Jurkat, Clone E6-1 (cell line): ENCODE data around the gene SLC29A3.

ENCODE experiments used
- DNase-seq: peaks from one replicate; pipeline ENCODE4 v3.0.0-alpha.2; 2011; ENCODE audit warnings: low read depth, low spot score
- H3K4me3 ChIP-seq: 2 replicates; pipeline ENCODE4 v1.5.1; 2011; ENCODE audit warnings: mild to moderate bottlenecking, low read length, control low read depth, moderate library complexity

SLC29A3 gene

DNA sequence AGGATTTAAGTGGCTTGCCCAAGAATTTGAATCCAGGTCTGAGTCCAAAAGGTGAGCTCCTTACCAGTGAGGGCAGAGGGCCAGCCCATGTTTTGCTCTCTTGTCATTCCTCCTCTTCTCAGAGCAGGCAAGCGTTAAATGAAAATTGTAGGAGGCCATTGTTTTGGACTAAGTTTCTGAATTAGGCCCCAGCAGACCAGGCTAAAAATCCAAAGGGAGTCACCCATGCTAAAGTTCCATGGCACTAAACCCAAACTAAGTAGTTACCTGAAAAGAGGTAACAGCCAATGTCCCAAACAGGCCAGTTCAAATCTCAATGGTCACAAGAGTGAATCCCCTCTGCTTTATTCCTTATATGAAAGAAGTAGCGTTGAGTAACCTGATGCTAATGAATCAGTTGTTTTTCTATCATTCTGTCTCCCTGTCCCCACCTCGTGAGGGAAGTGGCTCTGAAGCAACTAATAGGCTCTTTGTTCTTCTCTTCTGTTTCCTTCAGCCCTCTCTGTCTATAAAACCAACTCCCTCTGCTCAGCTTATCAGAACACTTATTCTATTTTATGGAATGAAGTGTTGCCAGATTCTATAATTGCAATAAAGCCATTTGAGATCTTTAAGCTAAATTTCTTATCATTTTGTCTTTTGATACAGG lies 60.2 kb downstream of the SLC29A3 start:
- H3K4me3 ChIP-seq: no peak overlapping the region
- no peak for DNase-seq

DNA sequence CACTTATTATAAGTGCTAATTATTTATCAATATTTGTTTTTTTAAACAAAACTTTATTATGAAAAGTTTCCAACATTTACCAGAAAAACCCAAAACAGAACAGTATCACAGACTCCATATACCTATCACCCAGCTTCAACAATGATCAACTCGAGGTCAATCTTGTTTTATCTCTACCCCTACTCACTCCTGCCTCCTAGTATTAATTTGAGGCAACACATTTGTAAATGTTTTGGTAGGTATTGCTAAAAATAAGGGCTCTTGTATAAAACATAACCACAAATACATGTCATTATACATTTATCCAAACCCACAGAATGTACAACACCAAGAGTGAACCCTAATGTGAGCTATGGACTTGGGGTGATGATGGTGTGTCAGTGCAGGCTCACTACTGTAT lies 61.8 kb downstream of the SLC29A3 start:
- no peak overlapping the region for H3K4me3 ChIP-seq
- no peak for DNase-seq

- H3K4me3 ChIP-seq: no peak overlapping the region
- no peak for DNase-seq
These were observed 62.6 kb downstream of the SLC29A3 start for GRCh38 chr10:71381611-71382010.

DNA sequence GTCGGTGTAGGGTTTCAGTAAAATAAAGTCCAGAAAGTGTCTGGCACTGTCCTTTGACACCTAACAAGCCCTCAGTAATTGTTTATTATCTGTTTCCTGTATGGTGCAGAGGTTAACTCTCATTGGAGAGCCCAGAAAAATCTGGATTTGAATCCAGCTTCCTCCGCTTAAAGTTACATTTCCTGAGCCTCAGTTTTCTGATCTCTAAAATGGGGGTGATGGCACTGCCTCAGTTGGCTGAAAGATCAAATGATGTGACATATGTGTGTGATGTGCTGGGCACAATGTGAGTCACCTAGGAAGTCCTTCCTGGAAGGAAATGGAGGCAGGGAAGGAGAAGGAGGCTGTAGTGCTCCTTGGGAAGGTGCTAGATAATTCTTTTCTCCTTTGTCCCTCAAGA lies 63.0 kb downstream of the SLC29A3 start:
- no peak for DNase-seq
- H3K4me3 ChIP-seq: no peak overlapping the region

DNA sequence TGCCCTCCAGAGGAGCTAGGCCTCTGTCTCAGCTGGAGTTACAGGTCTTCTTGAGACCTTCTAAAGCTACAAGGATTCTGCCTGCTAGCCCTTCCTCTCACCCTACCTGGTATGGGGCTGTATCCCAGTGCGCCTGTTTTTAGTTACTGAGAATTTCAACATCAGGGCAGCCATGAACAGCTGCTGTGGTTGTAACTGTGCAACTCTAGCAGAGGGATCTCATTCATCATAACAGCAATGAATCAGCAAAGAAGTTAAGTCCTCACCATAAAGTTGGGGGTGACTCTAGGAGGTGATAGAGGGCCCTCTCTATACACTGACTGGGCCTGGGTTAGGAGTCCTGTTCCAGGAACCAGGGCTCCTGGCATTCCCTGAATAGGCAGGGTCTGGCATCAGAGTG lies 63.7 kb downstream of the SLC29A3 start:
- H3K4me3 ChIP-seq: no peak overlapping the region
- no peak for DNase-seq

GRCh38 chr10:71383972-71384687 lies 65.1 kb downstream of the SLC29A3 start:
- peak; percentile 28 for DNase-seq
- no peak overlapping the region for H3K4me3 ChIP-seq

- DNase-seq: no peak
- no peak overlapping the region for H3K4me3 ChIP-seq
These were observed 69.1 kb downstream of the SLC29A3 start for GRCh38 chr10:71388171-71388570.

GRCh38 chr10:71388583-71389310 lies 69.7 kb downstream of the SLC29A3 start:
- DNase-seq: no peak
- no peak overlapping the region for H3K4me3 ChIP-seq

DNA sequence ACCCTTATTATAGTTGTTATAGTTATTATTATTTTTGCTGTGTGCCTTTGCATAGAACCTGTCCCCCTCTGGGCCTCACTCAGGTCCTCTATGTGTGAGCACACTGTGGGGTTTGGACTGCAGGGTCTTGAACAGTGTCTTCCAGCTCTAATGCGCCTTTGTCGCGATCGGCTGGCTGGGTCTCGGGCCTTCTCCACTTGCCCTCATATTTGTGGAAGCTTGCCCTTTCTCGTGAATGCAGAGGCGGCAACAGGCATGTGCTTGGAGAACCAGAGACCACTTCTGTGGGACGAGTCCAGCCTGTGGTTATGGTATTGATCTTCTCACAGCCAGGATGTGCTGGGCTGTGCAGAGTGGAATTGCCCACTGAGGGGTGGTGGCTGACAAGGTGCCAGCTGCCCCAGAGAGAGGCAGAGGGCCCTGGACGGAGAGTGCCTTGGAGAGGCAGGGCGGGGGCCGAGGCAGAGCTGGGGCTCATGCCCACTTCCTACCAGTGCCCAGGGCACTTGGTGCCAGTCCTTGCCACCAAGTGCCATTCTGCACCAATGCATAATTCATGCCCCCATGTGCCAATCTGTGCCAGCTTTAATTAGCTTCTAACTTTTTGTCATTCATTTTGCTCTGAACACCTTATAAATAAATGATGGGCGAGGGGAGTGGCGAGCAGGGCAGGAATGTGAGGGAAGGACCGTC lies 70.9 kb downstream of the SLC29A3 start:
- H3K4me3 ChIP-seq: no peak overlapping the region; the same call in 1 of the 2 replicates
- DNase-seq: no peak

GRCh38 chr10:71390461-71390835 lies 71.4 kb downstream of the SLC29A3 start:
- no peak for DNase-seq

DNA sequence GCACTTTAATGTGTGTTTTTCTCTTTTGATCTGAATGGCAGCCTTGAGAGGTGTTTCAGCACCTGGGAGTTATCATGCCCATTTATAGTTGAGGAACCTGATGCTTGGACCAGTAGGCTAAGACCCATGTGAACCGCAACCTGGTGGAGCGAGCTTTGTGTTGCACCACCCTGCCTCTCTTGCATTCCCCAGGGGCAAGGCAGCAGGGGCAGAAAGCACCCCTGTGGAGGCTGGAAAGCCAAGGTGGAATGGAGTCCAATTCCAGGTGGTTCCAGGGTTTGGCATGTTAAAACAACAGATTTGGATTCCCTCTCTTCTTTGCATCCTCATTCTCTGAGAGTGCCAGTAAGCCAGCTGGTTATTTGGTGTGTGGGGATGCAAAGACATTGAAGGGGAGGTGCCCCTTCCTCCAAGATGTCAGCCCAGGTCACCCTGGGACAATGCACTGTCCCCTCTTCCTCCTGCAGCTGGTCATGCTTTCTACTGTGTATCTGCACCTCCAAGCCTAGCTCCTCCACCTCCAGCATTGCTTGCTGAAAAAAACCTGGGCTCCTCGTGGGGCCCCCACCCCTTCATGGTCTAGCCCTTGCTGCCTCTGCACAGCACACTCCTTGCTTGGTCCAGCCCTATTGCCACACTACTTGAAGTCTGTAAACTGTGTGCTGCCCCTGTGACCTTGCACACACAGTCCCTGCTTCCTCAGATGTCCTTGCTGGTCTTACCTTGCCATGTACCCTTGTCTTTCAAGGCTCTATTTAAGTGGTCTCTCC lies 72.0 kb downstream of the SLC29A3 start:
- no peak for DNase-seq
- H3K4me3 ChIP-seq: 0 out of 2 replicates have a peak overlapping the region, but pooled peaks have one; percentile 7

More at GRCh38 chr10:71390461-71390835, 71.4 kb downstream of the SLC29A3 start:
- peak overlapping the region; percentile 7; the same call in 1 of the 2 replicates for H3K4me3 ChIP-seq

- no peak for DNase-seq
- H3K4me3 ChIP-seq: no peak overlapping the region
These were observed 72.6 kb downstream of the SLC29A3 start for GRCh38 chr10:71391701-71392100.

DNA sequence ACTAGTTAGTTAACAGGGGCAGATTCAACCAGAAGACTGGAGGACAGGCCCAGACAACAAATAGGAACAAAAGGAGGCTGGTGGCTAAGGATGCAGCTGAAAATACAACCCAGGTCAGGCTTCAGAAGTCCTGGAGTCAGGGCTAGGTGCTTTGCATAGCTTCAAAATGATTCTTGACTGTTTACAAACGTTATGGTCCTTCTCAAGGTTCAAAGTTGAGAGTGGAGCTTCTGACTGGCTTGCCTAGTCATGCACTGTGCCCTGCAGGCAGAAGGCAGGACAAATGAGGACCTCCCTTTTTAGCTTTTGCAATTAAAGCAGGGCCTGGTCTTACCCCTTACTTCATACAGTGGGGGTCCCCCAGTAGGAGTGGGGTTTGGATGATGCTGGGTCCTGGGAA lies 73.2 kb downstream of the SLC29A3 start:
- no peak for DNase-seq
- no peak overlapping the region for H3K4me3 ChIP-seq

DNA sequence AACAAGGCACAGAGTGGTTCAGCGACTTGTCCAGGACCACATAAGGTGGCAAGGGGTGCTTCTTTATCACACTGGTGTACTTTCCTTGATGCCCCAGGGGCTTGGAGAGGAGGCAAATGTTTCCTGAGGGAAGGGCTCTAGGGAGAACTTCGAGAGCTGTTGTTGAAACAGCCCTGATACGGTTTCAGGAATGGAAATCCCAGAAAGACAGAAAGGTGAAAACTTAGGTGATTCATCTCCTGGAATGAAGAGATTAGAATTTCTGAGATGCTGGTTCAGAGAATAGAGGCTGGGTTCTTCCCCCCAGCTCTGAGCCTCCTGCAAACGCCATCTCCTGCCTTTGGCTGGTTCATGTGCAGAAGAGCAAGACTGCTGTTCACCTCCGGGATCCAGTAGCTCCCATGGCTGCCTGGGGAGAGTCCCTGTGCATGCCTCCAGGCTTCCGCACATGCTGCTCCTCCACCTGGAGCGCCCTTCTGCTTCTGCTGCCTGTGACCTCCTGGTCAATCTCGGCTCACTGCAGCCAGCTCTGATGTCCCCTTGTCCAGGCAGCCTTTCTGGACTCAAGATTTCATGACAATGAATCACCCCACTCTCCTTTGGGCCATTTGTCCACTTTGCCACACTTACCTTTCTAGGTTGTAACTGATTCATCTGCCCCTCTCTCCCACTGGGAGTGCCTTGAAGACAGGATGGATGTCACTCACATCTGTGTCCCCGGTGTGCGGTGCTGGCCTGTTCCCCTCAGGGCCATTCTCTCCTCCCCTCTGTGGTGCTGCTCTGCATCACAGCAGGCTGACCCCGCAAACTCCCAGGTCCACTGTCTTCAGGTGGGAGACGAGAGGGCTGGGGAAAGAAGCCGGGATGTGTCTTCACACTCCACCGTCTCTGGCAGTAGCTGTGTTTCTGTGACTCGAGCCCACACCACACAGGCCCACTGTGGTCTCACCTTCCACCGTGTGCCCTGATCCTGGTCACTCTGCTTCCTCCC lies 74.0 kb downstream of the SLC29A3 start:
- no peak for DNase-seq
- H3K4me3 ChIP-seq: no peak overlapping the region

- no peak overlapping the region for H3K4me3 ChIP-seq
- DNase-seq: no peak
These were observed 74.9 kb downstream of the SLC29A3 start for GRCh38 chr10:71393841-71394475.

GRCh38 chr10:71394926-71395562 lies 76.0 kb downstream of the SLC29A3 start:
- H3K4me3 ChIP-seq: no peak overlapping the region
- DNase-seq: no peak

GRCh38 chr10:71395621-71396020 lies 76.6 kb downstream of the SLC29A3 start:
- peak overlapping the region; percentile 54 for H3K4me3 ChIP-seq
- DNase-seq: peak; percentile 18
